GM12878 (cell line): ENCODE data around the gene DUOX1. TPM values are rescaled to one million over a fixed set of nuclear protein-coding genes. Genes with fewer than 3 reads are reported as not detected.

Source experiments
- ATAC-seq: fragments of 200-7000 bp; cut with Tn5 transposase; 3 replicates; pipeline ENCODE4 v1.9.1; 2020; ENCODE audit warnings: mild to moderate bottlenecking, moderate library complexity
- BruUV-seq: library from RNA; stranded (reverse); fragments of 400-500 nt; replicated peaks from 2 replicates; lab custom pipeline; 2021; lab: Mats Ljungman, UMichigan
- CTCF ChIA-PET: fragments of 300-600 bp; sonication (Branson Sonifier 250); formaldehyde crosslinking; extraction: SDS; loops from one replicate; lab custom pipeline; 2021; ENCODE audit warnings: inconsistent platforms; lab: Yijun Ruan, JAX
- POLR2A ChIA-PET: fragments of 350-600 bp; formaldehyde crosslinking; extraction: SDS; loops from one replicate; lab custom pipeline; 2021; ENCODE audit warnings: inconsistent platforms; lab: Charles Lee
- RAD21 ChIA-PET: fragments of 300-600 bp; sonication (Branson Sonifier 250); formaldehyde crosslinking; loops from one replicate; lab custom pipeline; 2023; ENCODE audit warnings: antibody characterized with exemption; ENCODE audit not compliant: unreplicated experiment; lab: Charles Lee
- SMC1A ChIA-PET: fragments of 300-600 bp; sonication (Branson Sonifier 250); formaldehyde crosslinking; loops from one replicate; lab custom pipeline; 2023; ENCODE audit not compliant: unreplicated experiment, uncharacterized antibody; lab: Charles Lee
- DNase-seq: peaks from one replicate; pipeline ENCODE4 v3.0.0-alpha.2; 2011; ENCODE audit warnings: low read depth, low spot score
- FAIRE-seq: peaks from 3 replicates; lab custom pipeline; 2011; peaks lifted over from hg19 to GRCh38; lab: Jason Lieb, UNC
- H2AFZ ChIP-seq: 2 replicates; pipeline ENCODE4 v1.6.0; 2011; ENCODE audit warnings: low read depth, low read length, control low read depth; ENCODE audit not compliant: control insufficient read depth
- H3K27ac ChIP-seq: 2 replicates; pipeline ENCODE4 v1.5.1; 2011; ENCODE audit warnings: control low read depth; ENCODE audit not compliant: control insufficient read depth, insufficient read depth
- H3K27me3 ChIP-seq, 2 experiments: replicated peaks in 1 of 2; 2 replicates each; pipeline versions ENCODE4 v1.6.0 to v1.6.1; 2011; ENCODE audit warnings: low read length in 1 of 2; ENCODE audit not compliant: control insufficient read depth in 2 of 2, insufficient read depth in 2 of 2
- H3K36me3 ChIP-seq, 2 experiments: 2 replicates each; pipeline ENCODE4 v1.5.1; 2011; ENCODE audit warnings: low read length in 1 of 2; ENCODE audit not compliant: control insufficient read depth in 2 of 2, insufficient read depth in 2 of 2
- H3K4me1 ChIP-seq: 2 replicates; pipeline ENCODE4 v1.6.1; 2011; ENCODE audit warnings: mild to moderate bottlenecking, low read length, moderate library complexity, mixed read lengths; ENCODE audit not compliant: control insufficient read depth, insufficient read depth
- H3K4me2 ChIP-seq: 2 replicates; pipeline ENCODE4 v1.6.0; 2011; ENCODE audit warnings: control low read depth; ENCODE audit not compliant: control insufficient read depth, insufficient read depth
- H3K4me3 ChIP-seq: fragments of 200-600 bp; sonication (generic); 2 replicates; pipeline ENCODE4 v1.5.1; 2016
- H3K79me2 ChIP-seq: 2 replicates; pipeline ENCODE4 v1.6.0; 2011; ENCODE audit warnings: low read length; ENCODE audit not compliant: control insufficient read depth, insufficient read depth
- H3K9ac ChIP-seq: 2 replicates; pipeline ENCODE4 v1.8.0; 2011; ENCODE audit warnings: low read length, control low read depth, mixed read lengths; ENCODE audit not compliant: control insufficient read depth, insufficient read depth
- H3K9me3 ChIP-seq: replicated peaks from 3 replicates; pipeline ENCODE4 v1.5.1; 2011; ENCODE audit warnings: mild to moderate bottlenecking, low read length; ENCODE audit not compliant: control insufficient read depth, insufficient read depth
- H4K20me1 ChIP-seq: 2 replicates; pipeline ENCODE4 v1.6.0; 2011; ENCODE audit not compliant: control insufficient read depth, insufficient read depth
- CBX3 ChIP-seq: fragments of 200-600 bp; sonication (generic); IDR thresholded peaks from 2 replicates; pipeline ENCODE4 v1.6.1; 2016; ENCODE audit warnings: low read depth, borderline replicate concordance
- CBX5 ChIP-seq: sonication (generic); IDR thresholded peaks from 2 replicates; pipeline ENCODE4 v1.6.1; 2016; ENCODE audit warnings: low read depth, moderate library complexity, mild to moderate bottlenecking, inconsistent platforms
- DPF2 ChIP-seq: fragments of 450-650 bp; IDR thresholded peaks from 2 replicates; pipeline ENCODE4 v1.6.1; 2017; ENCODE audit warnings: mild to moderate bottlenecking
- HDAC2 ChIP-seq: fragments of 200-600 bp; sonication (generic); IDR thresholded peaks from 2 replicates; pipeline ENCODE4 v1.6.1; 2017
- JUND ChIP-seq: IDR thresholded peaks from 2 replicates; pipeline ENCODE4 v1.6.1; 2012; ENCODE audit warnings: low read depth, mild to moderate bottlenecking, low read length, improper control_type of control experiment, moderate library complexity
- NFIC ChIP-seq: IDR thresholded peaks from 2 replicates; pipeline ENCODE4 v1.6.1; 2012; ENCODE audit warnings: low read depth, mild to moderate bottlenecking, inconsistent platforms, low read length, moderate library complexity
- NFXL1 ChIP-seq: fragments of 450-650 bp; IDR thresholded peaks from 2 replicates; pipeline ENCODE4 v1.6.1; 2017; ENCODE audit warnings: antibody characterized with exemption, mild to moderate bottlenecking, borderline replicate concordance
- NR2F1 ChIP-seq: fragments of 450-650 bp; conservative IDR thresholded peaks from 2 replicates; pipeline ENCODE4 v1.6.1; 2017; ENCODE audit warnings: mild to moderate bottlenecking
- POLR2AphosphoS5 ChIP-seq: IDR thresholded peaks from 2 replicates; pipeline ENCODE4 v1.6.1; 2011; ENCODE audit warnings: mild to moderate bottlenecking, low read length, inconsistent platforms
- RAD21 ChIP-seq: IDR thresholded peaks from 2 replicates; pipeline ENCODE4 v1.6.1; 2011; ENCODE audit warnings: mild to moderate bottlenecking, low read depth, low read length, moderate library complexity; ENCODE audit not compliant: insufficient read depth
- ZNF384 ChIP-seq: IDR thresholded peaks from 2 replicates; pipeline ENCODE4 v1.6.1; 2012; ENCODE audit warnings: low read depth, mild to moderate bottlenecking, low read length, improper control_type of control experiment, borderline replicate concordance
- WGBS: methylation state at CpG from one replicate; pipeline ENCODE4 v1.1.6; 2016; ENCODE audit warnings: low lambda C conversion rate; ENCODE audit not compliant: insufficient replicate concordance, insufficient coverage; ENCODE audit errors: missing lambda C conversion rate; 5-methylcytosine and 5-hydroxymethylcytosine counted together
- in situ Hi-C: fragments of 300-500 bp; cut with MboI; formaldehyde crosslinking; loops from 9 replicates; pipeline ENCODE4 v1.14.3; 2018; ENCODE audit warnings: mixed read lengths
- intact Hi-C: fragments of 100-400 bp; cut with micrococcal nuclease; formaldehyde crosslinking; loops from one replicate; pipeline ENCODE4 v1.14.2; 2022; ENCODE audit not compliant: unreplicated experiment
- polyA plus RNA-seq, 11 experiments: library from polyadenylated mRNA; depleted of rRNA in 4 of 11; unstranded in 6 of 11; stranded (reverse) in 5 of 11; fragments of >200 nt; fragmentation: Nextera tagmentation in 4 of 11; fragmentation: Illumina TruSeq in 1 of 11; extraction: Ambion mirVana in 4 of 11; extraction: Trizol in 1 of 11; gene quantifications; 1 replicate in 1 of 11; 2 replicates in 10 of 11; pipeline versions ENCODE4 v1.2.1 to v1.2.3, GENCODE V29; 2011 to 2016; ENCODE audit warnings: inconsistent platforms in 2 of 11, missing spikeins in 2 of 11, low read depth in 1 of 11
- total RNA-seq, 4 experiments: library from RNA; depleted of rRNA in 3 of 4; stranded (reverse); fragments of >200 nt in 3 of 4; fragmentation: Illumina TruSeq in 1 of 4; extraction: Trizol in 1 of 4; gene quantifications; 2 replicates each; pipeline versions ENCODE4 v1.2.1 to v1.2.3, GENCODE V29; 2013 to 2021
- TF ChIP-seq, protein P1 (sequence below): fragments of 450-650 bp; IDR thresholded peaks from 2 replicates; pipeline ENCODE4 v1.6.1; 2017; ENCODE audit warnings: antibody characterized with exemption, mild to moderate bottlenecking, moderate library complexity
- TF ChIP-seq, protein P2 (sequence below): fragments of 450-650 bp; IDR thresholded peaks from 2 replicates; pipeline ENCODE4 v1.6.1; 2017; ENCODE audit warnings: mild to moderate bottlenecking
- TF ChIP-seq, protein P3 (sequence below): IDR thresholded peaks from 2 replicates; pipeline ENCODE4 v1.6.1; 2011; ENCODE audit warnings: borderline replicate concordance, low read depth, mild to moderate bottlenecking, moderate library complexity, low read length; ENCODE audit not compliant: insufficient read depth, poor library complexity, severe bottlenecking
- TF ChIP-seq, protein P4 (sequence below): fragments of 450-650 bp; IDR thresholded peaks from 2 replicates; pipeline ENCODE4 v1.6.1; 2016; ENCODE audit warnings: mild to moderate bottlenecking
- TF ChIP-seq, protein P5 (sequence below): IDR thresholded peaks from 2 replicates; pipeline ENCODE4 v1.6.1; 2012; ENCODE audit warnings: low read depth, low read length, improper control_type of control experiment

Gene DUOX1
- total and polyA plus RNA-seq, 10 of the 15 experiments (the other 5 are each of a cell fraction or from before 2014, with no cell fraction given): 0.02 to 2.1 (median 0.26) TPM; not detected in 3

DNA sequence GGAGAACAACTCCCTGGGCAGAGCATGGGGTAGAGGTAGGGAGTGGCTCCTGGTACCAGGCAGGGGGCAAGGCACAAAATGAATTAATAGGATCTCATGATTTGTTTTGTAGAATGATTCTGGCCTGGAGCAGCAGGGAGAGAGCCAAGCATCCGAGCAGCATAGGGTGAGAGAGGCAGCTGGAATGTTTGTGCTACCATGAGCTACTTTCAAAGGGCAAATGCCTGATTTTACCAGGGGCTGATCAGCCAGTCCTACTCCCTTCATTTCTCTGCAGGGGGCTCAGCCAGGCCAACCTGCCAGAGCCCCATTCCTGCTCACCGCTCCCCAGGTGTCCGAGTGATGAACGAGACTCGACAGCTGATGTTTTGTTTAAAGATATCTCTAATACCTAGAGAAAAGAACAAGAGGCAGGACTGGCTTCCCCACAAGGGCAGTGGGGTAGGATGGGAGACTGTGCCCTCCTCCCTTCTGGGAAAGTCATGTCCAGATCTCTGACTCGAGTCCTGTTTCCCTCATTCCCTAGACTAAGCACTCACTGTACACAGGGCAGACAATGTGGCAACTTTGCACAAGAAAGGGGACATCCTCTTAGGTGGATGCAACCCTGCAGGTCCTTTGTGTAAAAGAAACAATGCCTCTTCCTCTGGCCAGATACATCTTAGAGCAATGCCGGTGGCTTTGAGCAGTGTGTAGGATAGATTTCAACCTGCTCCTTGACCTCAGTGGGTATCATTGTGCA lies 28.7 kb upstream of the DUOX1 start (continued):
- no peak for TF ChIP-seq NR2F1
- TF ChIP-seq, protein P1, sequence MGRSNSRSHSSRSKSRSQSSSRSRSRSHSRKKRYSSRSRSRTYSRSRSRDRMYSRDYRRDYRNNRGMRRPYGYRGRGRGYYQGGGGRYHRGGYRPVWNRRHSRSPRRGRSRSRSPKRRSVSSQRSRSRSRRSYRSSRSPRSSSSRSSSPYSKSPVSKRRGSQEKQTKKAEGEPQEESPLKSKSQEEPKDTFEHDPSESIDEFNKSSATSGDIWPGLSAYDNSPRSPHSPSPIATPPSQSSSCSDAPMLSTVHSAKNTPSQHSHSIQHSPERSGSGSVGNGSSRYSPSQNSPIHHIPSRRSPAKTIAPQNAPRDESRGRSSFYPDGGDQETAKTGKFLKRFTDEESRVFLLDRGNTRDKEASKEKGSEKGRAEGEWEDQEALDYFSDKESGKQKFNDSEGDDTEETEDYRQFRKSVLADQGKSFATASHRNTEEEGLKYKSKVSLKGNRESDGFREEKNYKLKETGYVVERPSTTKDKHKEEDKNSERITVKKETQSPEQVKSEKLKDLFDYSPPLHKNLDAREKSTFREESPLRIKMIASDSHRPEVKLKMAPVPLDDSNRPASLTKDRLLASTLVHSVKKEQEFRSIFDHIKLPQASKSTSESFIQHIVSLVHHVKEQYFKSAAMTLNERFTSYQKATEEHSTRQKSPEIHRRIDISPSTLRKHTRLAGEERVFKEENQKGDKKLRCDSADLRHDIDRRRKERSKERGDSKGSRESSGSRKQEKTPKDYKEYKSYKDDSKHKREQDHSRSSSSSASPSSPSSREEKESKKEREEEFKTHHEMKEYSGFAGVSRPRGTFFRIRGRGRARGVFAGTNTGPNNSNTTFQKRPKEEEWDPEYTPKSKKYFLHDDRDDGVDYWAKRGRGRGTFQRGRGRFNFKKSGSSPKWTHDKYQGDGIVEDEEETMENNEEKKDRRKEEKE: no peak
- TF ChIP-seq POLR2AphosphoS5: no peak
- TF ChIP-seq, protein P2, sequence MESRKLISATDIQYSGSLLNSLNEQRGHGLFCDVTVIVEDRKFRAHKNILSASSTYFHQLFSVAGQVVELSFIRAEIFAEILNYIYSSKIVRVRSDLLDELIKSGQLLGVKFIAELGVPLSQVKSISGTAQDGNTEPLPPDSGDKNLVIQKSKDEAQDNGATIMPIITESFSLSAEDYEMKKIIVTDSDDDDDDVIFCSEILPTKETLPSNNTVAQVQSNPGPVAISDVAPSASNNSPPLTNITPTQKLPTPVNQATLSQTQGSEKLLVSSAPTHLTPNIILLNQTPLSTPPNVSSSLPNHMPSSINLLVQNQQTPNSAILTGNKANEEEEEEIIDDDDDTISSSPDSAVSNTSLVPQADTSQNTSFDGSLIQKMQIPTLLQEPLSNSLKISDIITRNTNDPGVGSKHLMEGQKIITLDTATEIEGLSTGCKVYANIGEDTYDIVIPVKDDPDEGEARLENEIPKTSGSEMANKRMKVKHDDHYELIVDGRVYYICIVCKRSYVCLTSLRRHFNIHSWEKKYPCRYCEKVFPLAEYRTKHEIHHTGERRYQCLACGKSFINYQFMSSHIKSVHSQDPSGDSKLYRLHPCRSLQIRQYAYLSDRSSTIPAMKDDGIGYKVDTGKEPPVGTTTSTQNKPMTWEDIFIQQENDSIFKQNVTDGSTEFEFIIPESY: no peak
- no peak for TF ChIP-seq HDAC2
- TF ChIP-seq NFIC: no peak
- TF ChIP-seq DPF2: no peak

DNA sequence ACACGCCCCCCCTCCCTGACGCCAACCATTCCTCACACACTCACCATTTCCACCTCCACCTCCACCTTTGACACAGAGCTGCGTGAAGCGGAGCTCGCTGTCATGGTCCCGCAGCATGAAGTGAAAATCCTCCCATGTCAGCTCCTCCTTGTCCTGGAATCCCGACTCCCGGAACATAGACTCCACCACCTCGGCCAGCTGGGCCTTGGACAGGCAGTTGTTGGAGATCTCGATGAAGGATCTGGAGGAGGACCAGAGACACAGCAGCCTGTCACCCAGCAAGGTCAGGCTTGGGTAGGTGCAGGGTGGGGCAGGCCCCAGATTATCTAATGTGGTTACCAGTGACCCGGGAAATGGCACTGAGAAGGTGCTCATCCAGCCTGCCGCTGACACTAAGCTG lies 28.0 kb upstream of the DUOX1 start:
- no peak for FAIRE-seq
- ChIA-PET CTCF (no interaction called here), RAD21 (no interaction called here)
- no peak for TF ChIP-seq ZNF384
- TF ChIP-seq, protein P3, sequence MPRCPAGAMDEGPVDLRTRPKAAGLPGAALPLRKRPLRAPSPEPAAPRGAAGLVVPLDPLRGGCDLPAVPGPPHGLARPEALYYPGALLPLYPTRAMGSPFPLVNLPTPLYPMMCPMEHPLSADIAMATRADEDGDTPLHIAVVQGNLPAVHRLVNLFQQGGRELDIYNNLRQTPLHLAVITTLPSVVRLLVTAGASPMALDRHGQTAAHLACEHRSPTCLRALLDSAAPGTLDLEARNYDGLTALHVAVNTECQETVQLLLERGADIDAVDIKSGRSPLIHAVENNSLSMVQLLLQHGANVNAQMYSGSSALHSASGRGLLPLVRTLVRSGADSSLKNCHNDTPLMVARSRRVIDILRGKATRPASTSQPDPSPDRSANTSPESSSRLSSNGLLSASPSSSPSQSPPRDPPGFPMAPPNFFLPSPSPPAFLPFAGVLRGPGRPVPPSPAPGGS: no peak
- TF ChIP-seq, protein P4, sequence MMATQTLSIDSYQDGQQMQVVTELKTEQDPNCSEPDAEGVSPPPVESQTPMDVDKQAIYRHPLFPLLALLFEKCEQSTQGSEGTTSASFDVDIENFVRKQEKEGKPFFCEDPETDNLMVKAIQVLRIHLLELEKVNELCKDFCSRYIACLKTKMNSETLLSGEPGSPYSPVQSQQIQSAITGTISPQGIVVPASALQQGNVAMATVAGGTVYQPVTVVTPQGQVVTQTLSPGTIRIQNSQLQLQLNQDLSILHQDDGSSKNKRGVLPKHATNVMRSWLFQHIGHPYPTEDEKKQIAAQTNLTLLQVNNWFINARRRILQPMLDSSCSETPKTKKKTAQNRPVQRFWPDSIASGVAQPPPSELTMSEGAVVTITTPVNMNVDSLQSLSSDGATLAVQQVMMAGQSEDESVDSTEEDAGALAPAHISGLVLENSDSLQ: no peak
- no peak for TF ChIP-seq CBX3
- no peak for TF ChIP-seq CBX5
- TF ChIP-seq RAD21: no peak
- no peak for TF ChIP-seq JUND
- TF ChIP-seq, protein P5, sequence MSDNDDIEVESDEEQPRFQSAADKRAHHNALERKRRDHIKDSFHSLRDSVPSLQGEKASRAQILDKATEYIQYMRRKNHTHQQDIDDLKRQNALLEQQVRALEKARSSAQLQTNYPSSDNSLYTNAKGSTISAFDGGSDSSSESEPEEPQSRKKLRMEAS: no peak
- no peak for TF ChIP-seq NFXL1

More for the DNA sequence above, 28.0 kb upstream of the DUOX1 start:
- ChIA-PET POLR2A (no interaction called here), SMC1A (no interaction called here)
- H3K4me2 ChIP-seq: no peak overlapping the region
- 48% methylated on average over 12 of the region's 12 CpGs for WGBS
- intact Hi-C loops (no loop called here), in situ Hi-C loops (no loop called here)
- no peaks in the 10 kb centered on the region; a peak in 2 of 4 replicates for H3K27me3 ChIP-seq
- H3K36me3 ChIP-seq: no peaks in the 10 kb centered on the region
- H3K4me1 ChIP-seq: no peaks in the 10 kb centered on the region
- ATAC-seq (no peak), DNase-seq (no peak)
- no peaks in the 10 kb centered on the region for H3K9me3 ChIP-seq
- H3K79me2 ChIP-seq: no peaks in the 10 kb centered on the region
- no TSS peak for BruUV-seq
- no peaks in the 10 kb centered on the region; the same call in 1 of the 2 replicates for H4K20me1 ChIP-seq
- H2AFZ ChIP-seq: no peak overlapping the region
- no peak overlapping the region for H3K9ac ChIP-seq
- H3K27ac ChIP-seq: no peak overlapping the region
- no peak overlapping the region for H3K4me3 ChIP-seq
